Measurements from ENCODE around the gene CKMT1B. TPM values are rescaled to one million over a fixed set of nuclear protein-coding genes. Genes with fewer than 3 reads are reported as not detected.

The CKMT1B gene
- total RNA-seq, 1 experiment from 2014 or later = 31.0 TPM

GRCh38 chr15:43552256-43552655 is 41.6 kb upstream of the CKMT1B start:
- Histone ChIP-seq H2AK5ac (ENCODE audit: insufficient read length, low read length) (no peak overlapping the region), H3K4me2 (ENCODE audit: insufficient read depth, insufficient read length, low read length) (no peak overlapping the region), H3K56ac (ENCODE audit: insufficient read length, low read depth, low read length) (no peak overlapping the region), H3K79me1 (ENCODE audit: insufficient read depth, low read depth, low read length, poor library complexity, severe bottlenecking) (no peaks in the 10 kb centered on the region), H4K91ac (ENCODE audit: insufficient read length, low read depth, low read length) (no peak overlapping the region), H2BK5ac (ENCODE audit: insufficient read length, low read length) (no peak overlapping the region), H3K4me1 (ENCODE audit: insufficient read depth, low read length) (no peaks in the 10 kb centered on the region), H3K79me2 (ENCODE audit: insufficient read depth, low read length) (no peaks in the 10 kb centered on the region), H3K14ac (ENCODE audit: insufficient read depth, low read length) (no peak overlapping the region), H2AFZ (ENCODE audit: low read length) (no peak overlapping the region), H3K9me3 (ENCODE audit: control insufficient read depth, low read depth, low read length) (no peaks in the 10 kb centered on the region), H2BK120ac (ENCODE audit: low read depth, low read length, poor library complexity, severe bottlenecking) (no peak overlapping the region), H3K27ac (ENCODE audit: insufficient read length, low read depth, low read length) (no peak overlapping the region), H3K27me3 (ENCODE audit: insufficient read depth, low read length) (no peaks in the 10 kb centered on the region), H3K18ac (ENCODE audit: insufficient read length, low read depth, low read length) (no peak overlapping the region), H2BK15ac (ENCODE audit: low read depth, low read length) (no peak overlapping the region), H3T11ph (ENCODE audit: low read length) (no peak overlapping the region), H3K9ac (ENCODE audit: extremely low read depth, insufficient read length, low read length) (no peak overlapping the region), H4K8ac (replicated peaks; ENCODE audit: insufficient read length, low read depth, low read length) (no peak overlapping the region), H4K5ac (ENCODE audit: insufficient read length, low read depth, low read length) (no peak overlapping the region), H3K4ac (ENCODE audit: low read depth, low read length) (no peak overlapping the region), H2BK12ac (ENCODE audit: insufficient read length, low read depth, low read length) (no peak overlapping the region), H4K20me1 (ENCODE audit: control insufficient read depth, insufficient read depth, insufficient read length) (no peaks in the 10 kb centered on the region), H3K23me2 (ENCODE audit: insufficient read length, low read depth, low read length, poor library complexity, severe bottlenecking) (no peaks in the 10 kb centered on the region), H3K23ac (ENCODE audit: insufficient read length, low read depth, low read length) (no peak overlapping the region), H2BK20ac (ENCODE audit: low read depth, low read length, poor library complexity, severe bottlenecking) (no peak overlapping the region)
- H3K4me3 Mint-ChIP-seq = no peak overlapping the region
- TF ChIP-seq, protein P1, sequence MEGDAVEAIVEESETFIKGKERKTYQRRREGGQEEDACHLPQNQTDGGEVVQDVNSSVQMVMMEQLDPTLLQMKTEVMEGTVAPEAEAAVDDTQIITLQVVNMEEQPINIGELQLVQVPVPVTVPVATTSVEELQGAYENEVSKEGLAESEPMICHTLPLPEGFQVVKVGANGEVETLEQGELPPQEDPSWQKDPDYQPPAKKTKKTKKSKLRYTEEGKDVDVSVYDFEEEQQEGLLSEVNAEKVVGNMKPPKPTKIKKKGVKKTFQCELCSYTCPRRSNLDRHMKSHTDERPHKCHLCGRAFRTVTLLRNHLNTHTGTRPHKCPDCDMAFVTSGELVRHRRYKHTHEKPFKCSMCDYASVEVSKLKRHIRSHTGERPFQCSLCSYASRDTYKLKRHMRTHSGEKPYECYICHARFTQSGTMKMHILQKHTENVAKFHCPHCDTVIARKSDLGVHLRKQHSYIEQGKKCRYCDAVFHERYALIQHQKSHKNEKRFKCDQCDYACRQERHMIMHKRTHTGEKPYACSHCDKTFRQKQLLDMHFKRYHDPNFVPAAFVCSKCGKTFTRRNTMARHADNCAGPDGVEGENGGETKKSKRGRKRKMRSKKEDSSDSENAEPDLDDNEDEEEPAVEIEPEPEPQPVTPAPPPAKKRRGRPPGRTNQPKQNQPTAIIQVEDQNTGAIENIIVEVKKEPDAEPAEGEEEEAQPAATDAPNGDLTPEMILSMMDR (conservative IDR thresholded peaks at IDR 0.05) = no peak
- DNase-seq = no peak
- peaks cover 0 to 7% of the 10 kb centered on the region in 2 experiments; a peak in 3 of 5 replicates for H3K9me3 Mint-ChIP-seq
- no peaks in the 10 kb centered on the region for H3K27me3 Mint-ChIP-seq (ENCODE audit: low read depth)
- no peaks in the 10 kb centered on the region for H3K4me1 Mint-ChIP-seq
- H3K27ac Mint-ChIP-seq = 0 out of 7 replicates have a peak overlapping the region, but pooled peaks of 1 of the 3 experiments have one; percentile 58
- no CpG with 5 or more reads among the region's 4 CpGs for WGBS (ENCODE audit: extremely low coverage, insufficient read length, low lambda C conversion rate)
- peaks cover 4 to 9% (median 7%) of the 10 kb centered on the region in 3 experiments; a peak in 5 of 7 replicates for H3K36me3 Mint-ChIP-seq (ENCODE audit: insufficient read depth in 1 of 3, low read depth in 3 of 3)
